Mucosa of descending colon (tissue), 3 donors: Measurements from ENCODE around the gene SCAF8. TPM values are rescaled to one million over a fixed set of nuclear protein-coding genes. Genes with fewer than 3 reads are reported as not detected.
"Not testable (repeated sequence)": the region's sequence is repeated elsewhere in the genome, so short reads cannot be mapped to it uniquely, and the experiment has no call there.

ENCODE experiments used
- ATAC-seq: fragments of 200-7000 bp; cut with Tn5 transposase; one replicate; pipeline ENCODE4 v1.9.1; 2020; ENCODE audit warnings: mild to moderate bottlenecking, moderate library complexity
- DNase-seq, 3 donors: peaks; one replicate each; pipeline ENCODE4 v3.0.0-alpha.2; 2020
- H3K36me3 ChIP-seq: fragments of 200-600 bp; one replicate; pipeline ENCODE4 v1.8.0; 2021; ENCODE audit warnings: low read depth, mild to moderate bottlenecking
- H3K4me1 ChIP-seq: fragments of 200-600 bp; one replicate; pipeline ENCODE4 v1.8.0; 2021; ENCODE audit warnings: low read depth, mild to moderate bottlenecking
- H3K4me3 ChIP-seq: fragments of 200-600 bp; one replicate; pipeline ENCODE4 v1.8.0; 2021; ENCODE audit warnings: mild to moderate bottlenecking
- H3K9me3 ChIP-seq: fragments of 200-600 bp; one replicate; pipeline ENCODE4 v1.8.0; 2021; ENCODE audit warnings: mild to moderate bottlenecking
- CTCF ChIP-seq: fragments of 200-600 bp; IDR thresholded peaks from one replicate; pipeline ENCODE4 v1.8.0; 2022; ENCODE audit warnings: antibody characterized with exemption, mild to moderate bottlenecking
- intact Hi-C, 2 donors: fragments of 100-400 bp; cut with DNase I in 1 of 2; cut with micrococcal nuclease in 1 of 2; formaldehyde crosslinking; loops; one replicate each; pipeline versions ENCODE4 v1.11.0 to v1.11.1; 2022; cut with DNase I, micrococcal nuclease
- total RNA-seq, 3 donors: library from RNA; stranded (reverse); fragmentation: NEBNext Ultra II Directional in 2 of 3; extraction: Animal tissue kit (Norgen Biotek cat#: 25700) in 2 of 3; gene quantifications; one replicate each; pipeline versions ENCODE4 v1.2.1 to v1.2.4, GENCODE V29; 2021 to 2023
- donor health status: DM: no; HTN: no; CAD: no; lungs with moderate emphysema.
- donor health status: DM: no; HTN: no; CAD: no.
- donor health status: DM: no; HTN: yes; CAD: no.

Gene SCAF8
- total RNA-seq, 3 donors from 2014 or later: 36.4 to 48.6 (median 45.0) TPM

GRCh38 chr6:154773610-154774089, 40.4 kb downstream of the SCAF8 start:
- no peaks in the 10 kb centered on the region for H3K9me3 ChIP-seq

DNA sequence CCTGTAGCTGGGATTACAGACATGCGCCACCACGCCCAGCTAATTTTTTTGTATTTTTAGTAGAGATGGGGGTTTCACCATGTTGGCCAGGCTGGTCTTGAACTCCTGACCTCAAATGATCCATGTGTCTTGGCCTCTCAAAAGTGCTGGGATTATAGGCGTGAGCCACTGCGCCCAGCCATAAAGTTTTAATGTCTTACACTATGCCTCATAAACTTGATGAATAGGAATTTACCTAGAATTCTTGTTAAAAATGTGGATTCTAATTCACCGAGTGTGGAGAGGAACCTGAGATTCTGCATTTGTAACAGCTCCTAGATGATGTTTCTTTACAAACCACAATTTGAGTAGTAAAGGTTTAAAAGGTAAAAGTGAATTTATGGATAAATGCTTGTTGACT, 45.9 kb downstream of the SCAF8 start:
- intact Hi-C loops, H3K4me1 ChIP-seq, H3K36me3 ChIP-seq, H3K9me3 ChIP-seq, DNase-seq, H3K4me3 ChIP-seq: not testable (repeated sequence)
- peak; percentile 49 for ATAC-seq

More at GRCh38 chr6:154773610-154774089, 40.4 kb downstream of the SCAF8 start:
- Histone ChIP-seq H3K36me3 (no peaks in the 10 kb centered on the region), H3K4me3 (no peak overlapping the region), H3K4me1 (peaks cover 10% of the 10 kb centered on the region)
- no peak for ATAC-seq
- TF ChIP-seq CTCF: no peak
- no peak for DNase-seq
- intact Hi-C loops: no loop called here

DNA sequence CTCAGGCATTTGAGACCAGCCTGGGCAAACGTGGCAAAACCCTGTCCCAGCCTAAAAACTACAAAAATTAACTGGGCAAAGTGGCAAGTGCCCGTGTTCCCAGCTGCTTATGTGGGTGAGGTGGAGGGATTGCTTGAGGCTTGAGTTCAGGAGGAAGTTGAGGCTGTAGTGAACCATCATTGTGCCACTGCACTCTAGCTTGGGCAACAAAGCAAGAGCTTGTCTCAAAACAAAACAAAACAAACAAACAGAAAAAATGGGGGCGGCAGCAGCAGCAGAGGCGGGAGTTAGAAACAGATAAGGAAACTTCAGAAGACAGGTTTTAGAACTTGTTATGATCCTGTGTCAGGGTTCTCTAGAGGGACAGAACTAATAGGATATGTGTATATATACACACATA, 49.0 kb downstream of the SCAF8 start:
- DNase-seq (no peak), ATAC-seq (no peak)
- no peak for TF ChIP-seq CTCF
- intact Hi-C loops: no loop called here
- Histone ChIP-seq H3K4me1 (no peaks in the 10 kb centered on the region), H3K4me3 (no peak overlapping the region), H3K9me3 (no peaks in the 10 kb centered on the region), H3K36me3 (no peaks in the 10 kb centered on the region)

GRCh38 chr6:154783229-154783628, 50.0 kb downstream of the SCAF8 start:
- DNase-seq (no peak), ATAC-seq (no peak)
- Histone ChIP-seq H3K9me3 (no peaks in the 10 kb centered on the region), H3K4me1 (no peaks in the 10 kb centered on the region), H3K36me3 (no peaks in the 10 kb centered on the region), H3K4me3 (no peak overlapping the region)
- intact Hi-C loops: no loop called here
- TF ChIP-seq CTCF: no peak

DNA sequence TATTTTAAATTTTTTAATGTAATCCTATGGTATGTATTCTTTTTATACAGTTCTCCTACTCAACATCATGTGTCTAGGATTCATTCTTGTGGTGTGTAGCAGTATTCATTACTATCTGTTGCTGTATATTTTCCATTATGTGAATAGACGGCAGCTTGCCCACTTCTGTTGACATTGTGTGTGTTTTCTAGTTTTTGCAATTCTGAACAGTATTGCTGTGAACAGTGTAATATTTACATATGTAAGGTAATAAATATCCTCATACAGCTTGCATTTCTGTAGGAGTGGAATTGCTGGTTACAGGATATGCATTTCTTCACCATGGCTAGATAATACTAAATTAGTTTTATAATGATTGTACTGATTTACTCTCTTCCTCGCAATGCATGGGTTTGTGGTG, 51.9 kb downstream of the SCAF8 start:
- Histone ChIP-seq H3K9me3 (no peaks in the 10 kb centered on the region), H3K36me3 (no peaks in the 10 kb centered on the region), H3K4me3 (no peak overlapping the region), H3K4me1 (no peaks in the 10 kb centered on the region)
- ATAC-seq (no peak), DNase-seq (no peak)
- TF ChIP-seq CTCF: no peak
- intact Hi-C loops: no loop called here

DNA sequence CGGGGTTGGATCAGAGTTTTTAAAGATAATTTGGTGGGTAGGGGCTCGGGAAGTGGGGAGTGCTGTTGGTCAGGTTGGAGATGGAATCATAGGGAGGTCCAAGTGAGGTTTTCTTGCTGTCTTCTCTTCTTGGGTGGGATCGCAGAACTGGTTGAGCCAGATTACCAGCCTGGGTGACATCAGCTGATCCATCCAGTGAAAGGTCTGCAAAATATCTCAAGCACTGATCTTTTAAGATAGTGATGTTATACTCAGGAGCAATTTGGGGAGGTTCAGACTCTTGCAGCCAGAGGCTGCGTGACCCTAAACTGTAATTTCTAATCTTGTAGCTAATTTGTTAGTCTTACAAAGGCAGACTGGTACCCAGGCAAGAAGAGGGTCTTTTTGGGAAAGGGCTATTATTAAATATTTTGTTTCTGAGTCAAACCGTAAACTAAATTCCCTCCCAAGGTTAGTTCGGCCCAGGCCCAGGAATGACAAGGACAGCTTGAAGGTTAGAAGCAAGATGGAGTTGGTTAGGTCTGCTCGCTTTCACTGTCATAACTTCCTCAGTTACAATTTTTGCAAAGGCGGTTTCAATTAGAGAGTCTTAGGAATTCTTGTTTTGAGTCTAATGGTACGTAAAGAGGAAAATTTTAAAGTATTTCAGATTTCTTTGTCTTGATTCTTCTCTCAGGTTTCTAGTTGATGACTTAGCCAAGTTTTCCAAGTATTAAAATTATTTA, 53.1 kb downstream of the SCAF8 start:
- H3K9me3 ChIP-seq: no peaks in the 10 kb centered on the region

More for the DNA sequence above, 53.1 kb downstream of the SCAF8 start:
- Histone ChIP-seq H3K4me3 (no peak overlapping the region), H3K4me1 (no peaks in the 10 kb centered on the region), H3K36me3 (no peaks in the 10 kb centered on the region)
- DNase-seq (no peak), ATAC-seq (no peak)
- intact Hi-C loops: no loop called here
- no peak for TF ChIP-seq CTCF
